Measurements from ENCODE around the gene SLC66A1. TPM values are rescaled to one million over a fixed set of nuclear protein-coding genes. Genes with fewer than 3 reads are reported as not detected.

The SLC66A1 gene
- total RNA-seq, 4 donors from 2014 or later, result 19.1 to 53.9 (median 35.3) TPM

GRCh38 chr1:19305880-19306279 lies 6.2 kb upstream of the SLC66A1 start:
- in situ Hi-C loops (cut with MboI; ENCODE audit: low pct_ligation_motif_present in 1 of 4, low pct_unique_long_range_greater_than_20kb in 1 of 4, low sequenced_read_pairs in 3 of 4), result no loop called here
- Histone ChIP-seq H3K27ac (no peak overlapping the region), H3K9me3 (no peaks in the 10 kb centered on the region), H3K4me3 (no peak overlapping the region), H3K27me3 (no peaks in the 10 kb centered on the region), H3K36me3 (peaks cover 0 to 39% (median 15%) of the 10 kb centered on the region in 4 donors), H3K4me1 (peaks cover 4 to 28% (median 25%) of the 10 kb centered on the region in 4 donors)
- 86 to 96% methylated on average over 1 to 11 of the region's 11 CpGs for WGBS, 2 donors (ENCODE audit: low coverage in 1 of 2)
- no peak for TF ChIP-seq EP300 (IDR thresholded peaks at IDR 0.05; ENCODE audit: low read depth)
- TF ChIP-seq CTCF (IDR thresholded peaks at IDR 0.05), result no peak
- TF ChIP-seq POLR2A (IDR thresholded peaks at IDR 0.05), result no peak
- TF ChIP-seq POLR2AphosphoS5 (IDR thresholded peaks at IDR 0.05), result no peak
- DNase-seq, result no peak
- intact Hi-C loops (cut with DNase I; ENCODE audit: low total_unique reads), result no loop called here

GRCh38 chr1:19306941-19307340 lies 5.2 kb upstream of the SLC66A1 start:
- no peak for TF ChIP-seq POLR2AphosphoS5 (IDR thresholded peaks at IDR 0.05)
- no peak for TF ChIP-seq EP300 (IDR thresholded peaks at IDR 0.05; ENCODE audit: low read depth)
- TF ChIP-seq POLR2A (IDR thresholded peaks at IDR 0.05), result no peak
- no peak for TF ChIP-seq CTCF (IDR thresholded peaks at IDR 0.05)
- intact Hi-C loops (cut with DNase I; ENCODE audit: low total_unique reads) (no loop called here), in situ Hi-C loops (cut with MboI; ENCODE audit: low pct_ligation_motif_present in 1 of 4, low pct_unique_long_range_greater_than_20kb in 1 of 4, low sequenced_read_pairs in 3 of 4) (no loop called here)
- Histone ChIP-seq H3K36me3 (peaks cover 0 to 39% (median 15%) of the 10 kb centered on the region in 4 donors), H3K9me3 (no peaks in the 10 kb centered on the region), H3K27me3 (no peaks in the 10 kb centered on the region), H3K4me1 (peaks cover 7 to 33% (median 31%) of the 10 kb centered on the region in 4 donors), H3K27ac (peak overlapping the region in 2 of 4 donors; percentile 71 to 74), H3K4me3 (no peak overlapping the region)
- WGBS, 2 donors (ENCODE audit: low coverage in 1 of 2), result 97% methylated on average over 6 of the region's 6 CpGs; no CpG with 5 or more reads in 1 of the 2 donors
- no peak for DNase-seq

- peak; percentile 87 for DNase-seq
- WGBS, 2 donors (ENCODE audit: low coverage in 1 of 2), result 76 to 77% methylated on average over 4 to 10 of the region's 10 CpGs
Observed at GRCh38 chr1:19307794-19308508, 4.2 kb upstream of the SLC66A1 start.

GRCh38 chr1:19308509-19308907 lies 3.6 kb upstream of the SLC66A1 start:
- 84 to 93% methylated on average over 3 of the region's 3 CpGs for WGBS, 2 donors (ENCODE audit: low coverage in 1 of 2)
- Histone ChIP-seq H3K9me3 (no peaks in the 10 kb centered on the region), H3K36me3 (peaks cover 0 to 31% (median 13%) of the 10 kb centered on the region in 4 donors), H3K4me1 (peaks cover 14 to 44% (median 42%) of the 10 kb centered on the region in 4 donors), H3K27me3 (no peaks in the 10 kb centered on the region), H3K27ac (peak overlapping the region; percentile 71 to 81 (median 76)), H3K4me3 (no peak overlapping the region)
- intact Hi-C loops (cut with DNase I; ENCODE audit: low total_unique reads) (no loop called here), in situ Hi-C loops (cut with MboI; ENCODE audit: low pct_ligation_motif_present in 1 of 4, low pct_unique_long_range_greater_than_20kb in 1 of 4, low sequenced_read_pairs in 3 of 4) (no loop called here)
- no peak for TF ChIP-seq POLR2AphosphoS5 (IDR thresholded peaks at IDR 0.05)
- no peak for TF ChIP-seq CTCF (IDR thresholded peaks at IDR 0.05)
- no peak for TF ChIP-seq EP300 (IDR thresholded peaks at IDR 0.05; ENCODE audit: low read depth)
- TF ChIP-seq POLR2A (IDR thresholded peaks at IDR 0.05), result no peak
- DNase-seq, result no peak

More at GRCh38 chr1:19307794-19308508, 4.2 kb upstream of the SLC66A1 start:
- Histone ChIP-seq H3K27me3 (no peaks in the 10 kb centered on the region), H3K4me1 (peaks cover 9 to 39% (median 36%) of the 10 kb centered on the region in 4 donors), H3K27ac (peak overlapping the region; percentile 71 to 81 (median 76)), H3K36me3 (peaks cover 0 to 36% (median 15%) of the 10 kb centered on the region in 4 donors), H3K9me3 (no peaks in the 10 kb centered on the region), H3K4me3 (no peak overlapping the region)
- in situ Hi-C loops (cut with MboI; ENCODE audit: low pct_ligation_motif_present in 1 of 4, low pct_unique_long_range_greater_than_20kb in 1 of 4, low sequenced_read_pairs in 3 of 4), result no loop called here
- TF ChIP-seq EP300 (IDR thresholded peaks at IDR 0.05; ENCODE audit: low read depth) (no peak), POLR2A (IDR thresholded peaks at IDR 0.05) (peak; percentile 29), POLR2AphosphoS5 (IDR thresholded peaks at IDR 0.05) (peak in 1 of 3 donors; percentile 44)
- intact Hi-C loops (cut with DNase I; ENCODE audit: low total_unique reads), result no loop called here
